GM23338 (cell line): ENCODE data around the gene TMC2. TPM values are rescaled to one million over a fixed set of nuclear protein-coding genes. Genes with fewer than 3 reads are reported as not detected.

Experiments
- ETS1 ChIP-seq: IDR thresholded peaks from 2 replicates; pipeline ENCODE4 v1.6.1; 2016; ENCODE audit warnings: antibody characterized with exemption
- EZH2phosphoT487 ChIP-seq: fragments of 200-600 bp; sonication (generic); IDR thresholded peaks from one replicate; pipeline ENCODE4 v1.8.1; 2018; ENCODE audit warnings: antibody characterized with exemption; ENCODE audit not compliant: unreplicated experiment
- POLR2AphosphoS5 ChIP-seq: IDR thresholded peaks from 2 replicates; pipeline ENCODE4 v1.6.1; 2016; ENCODE audit warnings: antibody characterized with exemption, low read depth
- ZNF114 ChIP-seq: fragments of 250-450 bp; sonication (Bioruptor Pico); IDR thresholded peaks from 2 replicates; pipeline ENCODE4 v1.5.0; 2020; ENCODE audit warnings: mild to moderate bottlenecking, moderate library complexity
- ZNF462 ChIP-seq: fragments of 250-450 bp; sonication (Bioruptor Pico); IDR thresholded peaks from 2 replicates; pipeline ENCODE4 v1.5.0; 2020; ENCODE audit warnings: mild to moderate bottlenecking, moderate library complexity
- polyA plus RNA-seq: library from polyadenylated mRNA; unstranded; fragments of >200 nt; fragmentation: Nextera tagmentation; extraction: Ambion mirVana; gene quantifications from 2 replicates; pipeline ENCODE4 v1.2.1, GENCODE V29; 2016
- total RNA-seq: library from RNA; depleted of rRNA; stranded (reverse); fragments of >200 nt; shearing (Covaris generic); gene quantifications from 2 replicates; pipeline ENCODE4 v1.2.3, GENCODE V29; 2014
- TF ChIP-seq, protein P1 (sequence below), 2 experiments: fragments of 200-600 bp in 1 of 2; sonication (generic) in 1 of 2; conservative IDR thresholded peaks; 2 replicates each; pipeline versions ENCODE4 v1.5.1 to v1.6.1; 2016 to 2017; ENCODE audit warnings: antibody characterized with exemption in 2 of 2, low read depth in 2 of 2, mild to moderate bottlenecking in 2 of 2, moderate library complexity in 1 of 2

Gene TMC2
- total and polyA plus RNA-seq, 2 experiments from 2014 or later, result not detected

DNA sequence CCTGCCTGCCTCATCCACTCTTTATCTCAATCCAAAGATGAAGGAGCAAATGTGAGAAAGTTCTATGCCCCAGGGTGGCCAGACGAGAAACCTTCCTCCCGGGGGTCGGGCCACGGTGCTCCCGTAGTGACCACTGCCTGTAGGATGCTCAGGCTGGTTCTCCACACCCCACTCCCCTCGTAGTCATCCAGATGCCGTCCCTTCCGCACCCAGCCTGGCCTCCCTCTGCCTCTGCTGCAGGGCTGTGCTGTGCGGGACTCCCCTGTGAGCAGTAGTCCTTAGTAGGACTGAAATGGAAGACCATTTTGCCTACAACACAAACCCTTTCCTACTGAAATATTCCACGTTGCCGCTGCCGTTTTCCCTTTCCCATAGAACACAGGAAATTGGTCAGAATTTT, 2.0 kb downstream of the TMC2 start (continued):
- TF ChIP-seq ZNF462 (CRISPR knock-in tag) (no peak), POLR2AphosphoS5 (no peak), EZH2phosphoT487 (no peak), ZNF114 (CRISPR knock-in tag) (no peak), ETS1 (no peak)
- TF ChIP-seq, protein P1, sequence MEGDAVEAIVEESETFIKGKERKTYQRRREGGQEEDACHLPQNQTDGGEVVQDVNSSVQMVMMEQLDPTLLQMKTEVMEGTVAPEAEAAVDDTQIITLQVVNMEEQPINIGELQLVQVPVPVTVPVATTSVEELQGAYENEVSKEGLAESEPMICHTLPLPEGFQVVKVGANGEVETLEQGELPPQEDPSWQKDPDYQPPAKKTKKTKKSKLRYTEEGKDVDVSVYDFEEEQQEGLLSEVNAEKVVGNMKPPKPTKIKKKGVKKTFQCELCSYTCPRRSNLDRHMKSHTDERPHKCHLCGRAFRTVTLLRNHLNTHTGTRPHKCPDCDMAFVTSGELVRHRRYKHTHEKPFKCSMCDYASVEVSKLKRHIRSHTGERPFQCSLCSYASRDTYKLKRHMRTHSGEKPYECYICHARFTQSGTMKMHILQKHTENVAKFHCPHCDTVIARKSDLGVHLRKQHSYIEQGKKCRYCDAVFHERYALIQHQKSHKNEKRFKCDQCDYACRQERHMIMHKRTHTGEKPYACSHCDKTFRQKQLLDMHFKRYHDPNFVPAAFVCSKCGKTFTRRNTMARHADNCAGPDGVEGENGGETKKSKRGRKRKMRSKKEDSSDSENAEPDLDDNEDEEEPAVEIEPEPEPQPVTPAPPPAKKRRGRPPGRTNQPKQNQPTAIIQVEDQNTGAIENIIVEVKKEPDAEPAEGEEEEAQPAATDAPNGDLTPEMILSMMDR (conservative IDR thresholded peaks at IDR 0.05; ENCODE audit: low read depth in 2 of 2), result no peak
